Smooth muscle cell (in vitro differentiated cells): Measurements from ENCODE around the gene TRIO. TPM values are rescaled to one million over a fixed set of nuclear protein-coding genes. Genes with fewer than 3 reads are reported as not detected.

Source experiments
- DNase-seq: peaks from one replicate; lab custom pipeline; 2025; ENCODE audit not compliant: unreplicated experiment; lab: John Stamatoyannopoulos, UW
- H2AFZ ChIP-seq: fragments of 200-600 bp; sonication (generic); 2 replicates; pipeline ENCODE4 v1.6.0; 2016; ENCODE audit warnings: antibody characterized with exemption, low read depth, mild to moderate bottlenecking
- H3F3A ChIP-seq: fragments of 200-600 bp; sonication (generic); 2 replicates; pipeline ENCODE4 v1.6.0; 2017; ENCODE audit warnings: antibody characterized with exemption, low read depth
- H3K27ac ChIP-seq: fragments of 200-600 bp; sonication (generic); 2 replicates; pipeline ENCODE4 v1.5.1; 2016; ENCODE audit warnings: low read depth, mild to moderate bottlenecking
- H3K27me3 ChIP-seq: fragments of 200-600 bp; sonication (generic); 2 replicates; pipeline ENCODE4 v1.6.1; 2016; ENCODE audit warnings: low read depth, mild to moderate bottlenecking
- H3K36me3 ChIP-seq: fragments of 200-600 bp; sonication (generic); 2 replicates; pipeline ENCODE4 v1.5.1; 2016; ENCODE audit warnings: low read depth
- H3K4me1 ChIP-seq: fragments of 200-600 bp; sonication (generic); 2 replicates; pipeline ENCODE4 v1.5.1; 2016; ENCODE audit warnings: low read depth
- H3K4me2 ChIP-seq: fragments of 200-600 bp; sonication (generic); 2 replicates; pipeline ENCODE4 v1.6.0; 2016; ENCODE audit warnings: mild to moderate bottlenecking
- H3K4me3 ChIP-seq: fragments of 200-600 bp; sonication (generic); 2 replicates; pipeline ENCODE4 v1.5.1; 2016; ENCODE audit warnings: mild to moderate bottlenecking
- H3K79me2 ChIP-seq: fragments of 200-600 bp; sonication (generic); 2 replicates; pipeline ENCODE4 v1.6.0; 2016; ENCODE audit warnings: low read depth, mild to moderate bottlenecking
- H3K9ac ChIP-seq: fragments of 200-600 bp; sonication (generic); 2 replicates; pipeline ENCODE4 v1.6.0; 2016; ENCODE audit warnings: low read depth
- H3K9me3 ChIP-seq: fragments of 200-600 bp; sonication (generic); replicated peaks from 2 replicates; pipeline ENCODE4 v1.5.1; 2016; ENCODE audit warnings: low read depth
- H4K20me1 ChIP-seq: fragments of 200-600 bp; sonication (generic); 2 replicates; pipeline ENCODE4 v1.6.0; 2016; ENCODE audit warnings: low read depth
- WGBS: methylation state at CpG from one replicate; pipeline ENCODE4 v1.1.7; 2016; ENCODE audit warnings: low lambda C conversion rate; 5-methylcytosine and 5-hydroxymethylcytosine counted together
- polyA plus RNA-seq: library from polyadenylated mRNA; unstranded; fragments of >200 nt; fragmentation: Nextera tagmentation; extraction: Ambion mirVana; gene quantifications from 2 replicates; pipeline ENCODE4 v1.2.1, GENCODE V29; 2016
- total RNA-seq: library from RNA; depleted of rRNA; stranded (reverse); fragments of >200 nt; gene quantifications from 2 replicates; pipeline ENCODE4 v1.2.3, GENCODE V29; 2014
- TF ChIP-seq, protein P1 (sequence below): fragments of 200-600 bp; sonication (generic); IDR thresholded peaks from 2 replicates; pipeline ENCODE4 v1.5.1; 2017; ENCODE audit warnings: borderline replicate concordance, mild to moderate bottlenecking, antibody characterized with exemption; ENCODE audit not compliant: insufficient read depth, poor library complexity, severe bottlenecking

Gene TRIO
- total and polyA plus RNA-seq, 2 experiments from 2014 or later = 10.2 to 118 TPM

- Histone ChIP-seq H3K4me2 (no peak overlapping the region), H3K9ac (no peak overlapping the region), H4K20me1 (no peaks in the 10 kb centered on the region), H3K27ac (no peak overlapping the region), H3F3A (no peaks in the 10 kb centered on the region), H3K9me3 (no peaks in the 10 kb centered on the region), H3K4me3 (no peak overlapping the region), H3K79me2 (no peaks in the 10 kb centered on the region), H2AFZ (no peak overlapping the region), H3K4me1 (no peaks in the 10 kb centered on the region), H3K27me3 (peaks cover 3% of the 10 kb centered on the region), H3K36me3 (no peaks in the 10 kb centered on the region)
- 86% methylated on average over 1 of the region's 1 CpG for WGBS
- no peak for DNase-seq
- TF ChIP-seq, protein P1, sequence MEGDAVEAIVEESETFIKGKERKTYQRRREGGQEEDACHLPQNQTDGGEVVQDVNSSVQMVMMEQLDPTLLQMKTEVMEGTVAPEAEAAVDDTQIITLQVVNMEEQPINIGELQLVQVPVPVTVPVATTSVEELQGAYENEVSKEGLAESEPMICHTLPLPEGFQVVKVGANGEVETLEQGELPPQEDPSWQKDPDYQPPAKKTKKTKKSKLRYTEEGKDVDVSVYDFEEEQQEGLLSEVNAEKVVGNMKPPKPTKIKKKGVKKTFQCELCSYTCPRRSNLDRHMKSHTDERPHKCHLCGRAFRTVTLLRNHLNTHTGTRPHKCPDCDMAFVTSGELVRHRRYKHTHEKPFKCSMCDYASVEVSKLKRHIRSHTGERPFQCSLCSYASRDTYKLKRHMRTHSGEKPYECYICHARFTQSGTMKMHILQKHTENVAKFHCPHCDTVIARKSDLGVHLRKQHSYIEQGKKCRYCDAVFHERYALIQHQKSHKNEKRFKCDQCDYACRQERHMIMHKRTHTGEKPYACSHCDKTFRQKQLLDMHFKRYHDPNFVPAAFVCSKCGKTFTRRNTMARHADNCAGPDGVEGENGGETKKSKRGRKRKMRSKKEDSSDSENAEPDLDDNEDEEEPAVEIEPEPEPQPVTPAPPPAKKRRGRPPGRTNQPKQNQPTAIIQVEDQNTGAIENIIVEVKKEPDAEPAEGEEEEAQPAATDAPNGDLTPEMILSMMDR = no peak
Observed at GRCh38 chr5:14528926-14529325, 385.8 kb downstream of the TRIO start.

DNA sequence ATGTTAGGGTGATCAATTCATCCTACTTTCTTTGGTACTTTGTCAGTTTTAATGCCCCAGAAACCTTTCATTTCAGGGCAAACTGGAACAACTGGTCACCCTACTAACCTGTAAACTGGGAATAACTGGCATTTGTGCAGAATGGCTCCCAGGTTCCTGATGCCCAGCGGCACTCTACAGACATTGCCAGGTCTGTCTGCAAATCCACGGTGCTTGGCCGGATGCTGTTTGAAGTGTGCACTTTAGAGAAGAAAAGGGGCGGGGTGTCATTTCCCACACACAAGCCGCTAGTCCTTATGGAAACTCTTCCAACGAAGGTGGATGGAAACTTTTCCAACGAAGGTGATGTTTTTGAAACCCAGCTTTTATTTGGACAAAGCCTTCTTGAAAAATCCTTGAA is 388.5 kb downstream of the TRIO start:
- H3K9me3 ChIP-seq = no peaks in the 10 kb centered on the region
- H3K4me3 ChIP-seq = no peak overlapping the region
- H3K36me3 ChIP-seq = no peaks in the 10 kb centered on the region
- no peak for DNase-seq
- H3K27ac ChIP-seq = no peak overlapping the region
- H3K79me2 ChIP-seq = no peaks in the 10 kb centered on the region
- H3K9ac ChIP-seq = no peak overlapping the region
- no peaks in the 10 kb centered on the region for H4K20me1 ChIP-seq
- no peak overlapping the region for H3K4me2 ChIP-seq
- TF ChIP-seq, protein P1 = no peak
- H3K27me3 ChIP-seq = peaks cover 3% of the 10 kb centered on the region
- 96% methylated on average over 7 of the region's 7 CpGs for WGBS
- no peaks in the 10 kb centered on the region for H3F3A ChIP-seq
- no peak overlapping the region for H2AFZ ChIP-seq
- H3K4me1 ChIP-seq = no peaks in the 10 kb centered on the region

- TF ChIP-seq, protein P1 = no peak
- Histone ChIP-seq H3K4me1 (no peaks in the 10 kb centered on the region), H3K36me3 (no peaks in the 10 kb centered on the region), H3K27me3 (peaks cover 3% of the 10 kb centered on the region), H3K9ac (no peak overlapping the region), H3F3A (no peaks in the 10 kb centered on the region), H3K9me3 (no peaks in the 10 kb centered on the region), H3K79me2 (no peaks in the 10 kb centered on the region), H3K4me2 (no peak overlapping the region), H4K20me1 (no peaks in the 10 kb centered on the region), H3K27ac (no peak overlapping the region), H2AFZ (no peak overlapping the region), H3K4me3 (no peak overlapping the region)
- DNase-seq = no peak
- WGBS = 89% methylated on average over 3 of the region's 3 CpGs
Observed at GRCh38 chr5:14532180-14532579, 389.0 kb downstream of the TRIO start.

DNA sequence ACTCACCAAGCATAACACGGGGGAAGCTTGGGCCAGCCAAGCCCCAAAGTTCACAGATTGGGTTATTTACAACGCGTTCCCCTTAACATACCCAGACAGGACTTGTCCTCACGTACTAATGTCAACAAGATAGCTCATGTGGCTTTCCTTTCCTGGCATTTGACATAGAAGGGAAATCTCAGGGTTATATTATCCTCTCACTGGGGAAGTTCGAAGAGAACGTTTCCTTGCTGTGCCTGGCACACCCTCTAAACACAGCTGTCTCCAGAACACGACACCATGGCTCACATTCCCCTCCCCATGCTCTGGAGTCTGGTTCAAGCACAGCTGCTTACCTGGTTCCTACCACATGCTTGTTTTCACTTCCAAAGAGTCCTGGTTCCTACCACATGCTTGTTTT is 391.6 kb downstream of the TRIO start:
- H3K9ac ChIP-seq = no peak overlapping the region
- H3K27me3 ChIP-seq = peaks cover 3% of the 10 kb centered on the region
- DNase-seq = no peak
- H3K79me2 ChIP-seq = no peaks in the 10 kb centered on the region
- H3K4me2 ChIP-seq = no peak overlapping the region
- no peaks in the 10 kb centered on the region for H3K4me1 ChIP-seq
- no peaks in the 10 kb centered on the region for H3K36me3 ChIP-seq
- H3F3A ChIP-seq = no peaks in the 10 kb centered on the region
- H3K27ac ChIP-seq = no peak overlapping the region
- TF ChIP-seq, protein P1 = no peak
- H3K4me3 ChIP-seq = no peak overlapping the region
- no peak overlapping the region for H2AFZ ChIP-seq
- H3K9me3 ChIP-seq = no peaks in the 10 kb centered on the region
- no peaks in the 10 kb centered on the region for H4K20me1 ChIP-seq
- 59% methylated on average over 7 of the region's 7 CpGs for WGBS
